ENCODE data around the gene LDLRAD3.

DNA sequence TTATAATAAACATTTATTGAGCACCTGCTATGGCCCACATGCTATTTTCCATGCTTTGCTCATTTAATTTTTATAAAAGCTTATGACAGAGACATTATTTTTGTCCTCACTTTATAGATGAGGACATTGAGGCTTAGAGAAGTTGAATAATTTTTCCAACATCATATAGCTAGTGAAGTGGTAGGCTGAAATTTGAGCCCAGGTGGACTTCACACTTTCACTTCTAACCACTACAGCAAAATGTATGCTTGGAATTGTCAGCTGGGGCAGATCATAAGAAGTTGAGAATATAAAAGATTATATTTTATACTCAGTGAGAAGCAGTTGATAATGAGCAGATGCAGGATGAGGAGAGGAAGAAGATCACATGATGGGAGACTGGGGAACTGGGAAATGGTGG is 146.1 kb downstream of the LDLRAD3 start:
- TF ChIP-seq, protein P1, sequence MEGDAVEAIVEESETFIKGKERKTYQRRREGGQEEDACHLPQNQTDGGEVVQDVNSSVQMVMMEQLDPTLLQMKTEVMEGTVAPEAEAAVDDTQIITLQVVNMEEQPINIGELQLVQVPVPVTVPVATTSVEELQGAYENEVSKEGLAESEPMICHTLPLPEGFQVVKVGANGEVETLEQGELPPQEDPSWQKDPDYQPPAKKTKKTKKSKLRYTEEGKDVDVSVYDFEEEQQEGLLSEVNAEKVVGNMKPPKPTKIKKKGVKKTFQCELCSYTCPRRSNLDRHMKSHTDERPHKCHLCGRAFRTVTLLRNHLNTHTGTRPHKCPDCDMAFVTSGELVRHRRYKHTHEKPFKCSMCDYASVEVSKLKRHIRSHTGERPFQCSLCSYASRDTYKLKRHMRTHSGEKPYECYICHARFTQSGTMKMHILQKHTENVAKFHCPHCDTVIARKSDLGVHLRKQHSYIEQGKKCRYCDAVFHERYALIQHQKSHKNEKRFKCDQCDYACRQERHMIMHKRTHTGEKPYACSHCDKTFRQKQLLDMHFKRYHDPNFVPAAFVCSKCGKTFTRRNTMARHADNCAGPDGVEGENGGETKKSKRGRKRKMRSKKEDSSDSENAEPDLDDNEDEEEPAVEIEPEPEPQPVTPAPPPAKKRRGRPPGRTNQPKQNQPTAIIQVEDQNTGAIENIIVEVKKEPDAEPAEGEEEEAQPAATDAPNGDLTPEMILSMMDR (IDR thresholded peaks at IDR 0.05; ENCODE audit: borderline replicate concordance, extremely low read depth, low read length, poor library complexity, severe bottlenecking): no peak
- TF ChIP-seq EZH2 (IDR thresholded peaks at IDR 0.05; ENCODE audit: borderline replicate concordance, low read depth, low read length, severe bottlenecking): no peak

Data from DND-41 (cell line).